ENCODE measurements around the gene WDHD1.
"Not testable (repeated sequence)": the region's sequence is repeated elsewhere in the genome, so short reads cannot be mapped to it uniquely, and the experiment has no call there.

Gene WDHD1

GRCh38 chr14:55048900-55049436 is 22.1 kb upstream of the WDHD1 start:
- DNase-seq (ENCODE audit: low spot score): no peak

- no peak for DNase-seq (ENCODE audit: low spot score)
Observed at GRCh38 chr14:55047301-55048053, 20.6 kb upstream of the WDHD1 start.

DNA sequence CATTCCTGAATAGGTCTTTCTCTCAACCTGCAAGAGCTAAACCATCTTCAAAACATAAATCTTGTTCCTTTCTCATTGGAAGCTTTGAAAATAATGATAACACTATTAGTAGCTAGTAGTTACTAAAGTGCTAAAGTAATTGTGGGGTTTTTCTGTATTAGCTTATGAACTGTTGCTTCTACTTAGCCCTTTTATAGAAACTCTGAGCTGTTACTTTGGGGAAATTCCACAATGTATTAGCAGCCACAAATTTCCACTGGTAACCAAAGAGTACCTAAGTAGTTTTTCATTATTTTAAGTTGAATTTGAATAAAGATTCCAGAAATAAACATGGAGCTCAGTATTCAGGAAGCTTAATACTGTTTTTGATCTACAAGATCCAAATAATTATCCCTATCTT is 18.2 kb upstream of the WDHD1 start:
- no peak for DNase-seq (ENCODE audit: low spot score)

DNA sequence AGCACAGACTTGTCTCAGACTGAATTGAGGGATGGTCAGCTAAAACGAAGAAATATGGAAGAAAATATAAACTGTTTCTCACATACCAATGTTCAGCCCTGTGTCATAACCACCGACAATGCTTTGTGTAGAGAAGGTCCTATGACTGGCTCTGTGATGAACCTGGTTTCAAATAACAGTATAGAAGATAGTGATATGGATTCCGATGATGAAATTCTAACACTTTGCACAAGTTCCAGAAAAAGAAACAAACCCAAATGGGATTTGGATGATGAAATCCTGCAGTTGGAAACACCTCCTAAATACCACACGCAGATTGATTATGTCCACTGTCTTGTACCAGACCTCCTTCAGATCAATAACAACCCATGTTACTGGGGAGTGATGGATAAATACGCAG is 16.6 kb upstream of the WDHD1 start:
- DNase-seq (ENCODE audit: low spot score): no peak

DNA sequence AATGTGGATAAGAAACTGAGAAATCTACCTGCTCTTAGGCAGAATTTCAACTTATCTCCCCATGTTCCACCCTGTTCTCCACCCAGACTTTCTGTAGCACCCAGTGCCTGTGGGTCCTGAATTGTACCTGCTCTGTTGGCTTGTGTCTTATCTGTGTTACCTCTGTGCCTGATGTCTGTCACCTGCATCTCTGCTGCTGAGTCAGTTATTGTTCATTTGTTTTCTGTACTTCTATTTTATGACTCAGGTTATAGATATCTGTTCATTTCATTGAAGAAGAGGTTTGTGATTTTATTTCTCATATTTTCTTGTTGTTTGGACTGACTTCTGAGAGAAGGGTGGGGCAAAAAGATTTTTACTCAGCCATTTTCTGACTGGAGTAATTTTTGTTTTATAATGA is 11.8 kb upstream of the WDHD1 start:
- DNase-seq (ENCODE audit: low spot score): no peak

DNA sequence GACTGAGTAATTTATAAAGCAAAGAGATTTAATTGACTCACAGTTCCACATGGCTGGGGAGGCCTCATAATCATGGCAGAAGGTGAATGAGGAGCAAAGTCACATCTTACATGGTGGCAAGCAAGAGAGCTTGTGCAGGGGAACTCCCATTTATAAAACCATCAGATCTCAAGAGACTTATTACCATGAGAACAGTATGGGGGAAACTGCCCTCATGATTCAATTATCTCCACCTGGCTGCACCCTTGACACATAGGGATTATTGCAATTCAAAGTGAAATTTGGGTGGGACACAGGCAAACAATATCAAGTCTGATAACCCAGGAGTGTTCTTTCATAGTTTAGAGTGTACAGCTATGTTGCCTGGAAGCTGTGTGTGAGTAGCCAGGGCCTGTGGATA is 11.1 kb upstream of the WDHD1 start:
- not testable (repeated sequence) for DNase-seq (ENCODE audit: low spot score)

DNA sequence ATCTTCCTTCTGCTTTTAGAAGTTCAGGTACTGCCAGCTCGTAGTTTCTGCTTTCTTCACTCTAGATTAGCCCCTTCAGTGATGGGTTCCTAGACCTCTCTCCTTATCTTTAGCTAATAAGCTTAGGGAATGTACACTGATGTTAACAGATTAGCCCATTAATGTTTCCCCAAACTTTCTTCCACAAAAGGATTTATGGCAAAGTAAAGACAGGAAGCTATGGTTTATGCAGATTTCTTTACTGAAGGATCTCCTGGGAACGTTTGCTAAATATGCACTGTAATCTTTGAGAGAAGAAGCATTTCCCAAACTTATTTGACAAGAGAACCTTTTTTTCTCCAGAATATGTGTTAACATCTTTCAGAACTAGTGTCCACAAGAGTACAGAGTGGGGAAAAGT is 4.3 kb upstream of the WDHD1 start:
- DNase-seq (ENCODE audit: low spot score): no peak

DNA sequence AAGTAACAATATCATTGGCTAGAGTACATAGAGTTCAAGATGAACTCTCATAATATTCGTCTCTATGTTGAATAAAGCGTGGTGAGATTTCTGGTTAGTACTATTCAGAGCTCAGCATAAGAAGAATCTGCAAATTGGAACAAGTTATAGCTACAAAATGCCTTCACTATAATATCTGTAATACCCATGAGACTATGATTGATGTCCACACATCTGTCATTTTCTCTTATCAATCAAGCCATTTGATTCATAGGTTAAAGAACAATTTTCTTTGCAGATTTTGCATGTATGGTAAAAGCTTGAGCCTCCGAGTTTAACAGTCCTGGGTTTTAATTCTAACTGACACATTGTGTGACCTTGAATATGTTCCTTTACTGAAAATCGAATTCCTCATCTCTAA is 1.6 kb upstream of the WDHD1 start:
- DNase-seq (ENCODE audit: low spot score): no peak

DNA sequence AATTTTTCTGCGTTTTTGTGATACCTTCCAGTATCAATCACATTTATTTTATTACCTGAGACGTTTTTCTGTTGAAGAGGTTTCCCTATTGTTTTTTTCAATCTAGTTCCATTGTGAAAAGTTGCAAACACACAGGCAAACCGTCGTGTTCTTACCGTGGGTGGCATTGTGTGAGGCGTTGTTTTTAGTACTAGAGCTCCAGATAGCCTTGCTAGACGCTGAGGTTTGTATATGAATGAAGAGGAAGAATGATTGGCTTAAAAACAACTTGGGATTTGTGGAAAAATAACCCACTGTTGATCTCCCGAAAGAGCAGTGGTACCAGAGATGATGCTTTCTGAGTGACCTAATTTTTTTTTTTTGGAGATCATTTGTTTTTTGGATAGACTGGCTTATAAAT is 1.2 kb upstream of the WDHD1 start:
- no peak for DNase-seq (ENCODE audit: low spot score)

- DNase-seq (ENCODE audit: low spot score): no peak
Observed at GRCh38 chr14:55026441-55026792, 482 bp downstream of the WDHD1 start.

DNA sequence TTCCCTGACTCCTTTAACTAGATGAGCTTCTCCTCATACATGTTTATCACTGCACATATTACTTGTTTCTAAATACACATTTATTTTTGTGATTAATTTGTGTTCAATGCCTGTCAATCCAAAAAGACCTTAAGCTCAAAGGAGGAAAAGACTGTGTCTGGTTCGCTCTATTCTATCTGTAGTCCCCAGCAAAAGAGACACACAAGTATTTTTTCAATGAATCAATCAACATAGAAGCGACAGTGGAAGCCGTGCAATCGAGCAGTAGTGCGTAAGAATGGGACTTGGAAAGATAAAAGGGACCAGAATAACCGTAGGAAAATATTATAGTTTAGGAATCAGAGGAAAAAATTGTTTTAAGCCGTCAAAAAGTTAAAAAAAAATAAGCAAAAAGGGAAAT is 951 bp downstream of the WDHD1 start:
- no peak for DNase-seq (ENCODE audit: low spot score)

DNA sequence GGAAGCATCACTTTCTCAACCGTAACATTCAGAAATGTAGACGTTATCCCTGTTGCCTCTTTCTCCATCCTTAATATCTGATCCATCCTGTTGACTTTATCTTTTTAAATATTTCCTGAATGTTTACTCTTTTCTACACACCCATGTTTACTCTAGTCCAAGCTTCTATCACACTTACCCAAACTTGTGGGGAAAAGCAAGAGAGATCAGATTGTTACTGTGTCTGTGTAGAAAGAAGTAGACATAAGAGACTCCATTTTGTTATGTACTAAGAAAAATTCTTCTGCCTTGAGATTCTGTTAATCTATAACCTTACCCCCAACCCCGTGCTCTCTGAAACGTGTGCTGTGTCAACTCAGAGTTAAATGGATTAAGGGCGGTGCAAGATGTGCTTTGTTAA is 2.5 kb downstream of the WDHD1 start:
- DNase-seq (ENCODE audit: low spot score): not testable (repeated sequence)

- DNase-seq (ENCODE audit: low spot score): no peak
Observed at GRCh38 chr14:55019968-55020554, 6.8 kb downstream of the WDHD1 start.

DNA sequence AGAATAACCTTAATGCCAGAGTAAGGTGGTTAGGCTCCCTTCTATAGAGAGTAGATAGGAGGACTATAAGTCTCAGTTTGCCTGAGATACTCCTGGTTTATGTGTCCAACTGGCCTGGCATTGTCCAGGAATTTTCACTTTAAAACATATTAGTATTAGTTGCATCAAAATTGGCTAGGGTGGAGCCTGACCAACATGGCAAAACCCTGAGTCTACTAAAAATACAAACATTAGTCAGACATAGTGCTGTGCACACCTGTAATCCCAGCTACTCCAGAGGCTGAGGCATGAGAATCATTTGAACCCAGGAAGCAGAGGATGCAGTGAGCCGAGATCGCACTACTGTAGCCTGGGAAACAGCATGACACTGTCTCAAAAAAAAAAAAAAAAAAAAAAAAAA is 11.9 kb downstream of the WDHD1 start:
- DNase-seq (ENCODE audit: low spot score): no peak

DNA sequence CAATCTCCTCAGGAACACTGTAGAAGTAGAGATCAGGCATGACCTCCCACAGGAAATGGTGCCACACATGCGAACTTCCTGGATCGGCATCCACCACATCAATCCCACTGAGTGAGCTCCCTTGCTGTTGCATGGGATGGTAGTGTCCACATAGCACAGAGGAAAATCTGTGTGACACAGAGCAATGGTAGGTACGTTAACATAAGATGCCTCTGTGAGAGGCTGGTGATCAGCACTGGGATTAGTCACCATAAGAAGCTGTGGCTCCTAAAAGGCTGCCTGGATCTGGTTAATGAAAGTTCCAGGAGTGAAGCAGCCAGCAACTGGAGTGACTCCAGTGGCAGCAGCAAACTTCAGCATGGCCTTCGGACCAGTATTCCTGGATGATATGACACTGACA is 21.8 kb downstream of the WDHD1 start:
- DNase-seq (ENCODE audit: low spot score): no peak

DNA sequence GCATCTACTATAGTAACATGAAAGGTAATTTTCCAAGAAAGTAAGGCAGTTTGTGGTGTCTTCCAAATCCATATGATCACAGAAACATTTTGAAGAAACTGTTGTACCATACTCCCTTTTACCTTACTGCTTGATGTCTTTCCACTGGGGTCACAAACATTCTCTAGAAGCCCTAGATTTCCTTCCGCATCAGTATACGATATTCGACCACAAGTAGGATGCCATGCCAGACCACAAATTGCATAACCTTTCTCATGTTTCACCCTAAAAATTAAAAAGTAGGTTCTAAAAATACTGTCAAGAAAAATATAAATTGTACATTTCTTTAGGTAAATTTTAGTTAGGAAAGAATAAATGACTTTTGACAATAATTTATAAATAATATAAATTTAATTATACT is 26.5 kb downstream of the WDHD1 start:
- no peak for DNase-seq (ENCODE audit: low spot score)

GRCh38 chr14:54985156-54985555 is 41.7 kb downstream of the WDHD1 start:
- no peak for DNase-seq (ENCODE audit: low spot score)

- no peak for DNase-seq (ENCODE audit: low spot score)
Observed at GRCh38 chr14:54981698-54982097, 45.2 kb downstream of the WDHD1 start.

DNA sequence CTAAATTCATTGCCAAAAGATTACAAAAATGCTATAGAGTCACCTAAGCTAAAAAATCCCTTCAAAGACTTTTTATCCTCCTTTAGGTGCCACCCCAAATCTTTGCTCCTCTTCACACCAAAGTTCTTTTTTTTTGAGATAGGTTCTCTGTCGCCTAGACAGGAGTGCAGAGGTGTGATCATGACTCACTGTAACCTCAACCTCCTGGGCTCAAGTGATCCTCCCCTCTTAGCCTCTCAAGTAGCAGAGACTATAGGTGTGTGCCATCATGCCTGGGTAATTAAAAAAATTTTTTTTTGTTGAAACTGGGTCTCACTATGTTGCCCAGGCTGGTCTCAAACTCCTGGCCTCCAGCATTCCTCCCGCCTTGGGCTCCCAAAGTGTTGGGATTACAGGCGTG is 47.9 kb downstream of the WDHD1 start:
- no peak for DNase-seq (ENCODE audit: low spot score)

DNA sequence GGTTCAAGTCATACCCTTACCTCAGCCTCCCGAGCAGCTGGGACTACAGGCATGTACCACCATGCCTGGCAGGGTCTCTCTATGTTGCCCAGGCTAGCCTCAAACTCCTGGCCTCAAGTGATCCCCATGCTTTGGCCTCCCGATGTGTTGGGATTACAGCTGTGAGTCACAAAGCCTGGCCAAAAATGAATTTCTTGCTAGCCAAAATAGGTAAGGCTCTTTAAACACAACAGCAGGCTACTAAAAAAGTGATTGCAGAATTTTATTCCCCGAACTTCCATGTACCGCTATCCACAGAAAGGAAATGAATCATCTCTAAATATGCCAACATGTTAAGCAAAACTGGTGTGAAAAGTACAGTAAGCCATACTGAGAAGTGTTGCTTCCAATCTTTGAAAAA is 50.6 kb downstream of the WDHD1 start:
- no peak for DNase-seq (ENCODE audit: low spot score)

GRCh38 chr14:54975856-54976255 is 51.0 kb downstream of the WDHD1 start:
- no peak for DNase-seq (ENCODE audit: low spot score)

GRCh38 chr14:54974788-54975414 is 52.0 kb downstream of the WDHD1 start:
- DNase-seq (ENCODE audit: low spot score): no peak

- no peak for DNase-seq (ENCODE audit: low spot score)
Observed at GRCh38 chr14:54967496-54967895, 59.4 kb downstream of the WDHD1 start.

GRCh38 chr14:54955143-54955542 is 71.8 kb downstream of the WDHD1 start:
- no peak for DNase-seq (ENCODE audit: low spot score)

Measured in HuH-7.5 (cell line).